Activated CD8-positive, alpha-beta memory T cell treated with anti-CD3 and anti-CD28 coated beads for 4 hours (primary cell): ENCODE results near the gene GTF2I.
"Not testable (repeated sequence)": the region's sequence is repeated elsewhere in the genome, so short reads cannot be mapped to it uniquely, and the experiment has no call there.

Source experiments
- DNase-seq, 2 donors: peaks; one replicate each; pipeline ENCODE4 v3.0.0-alpha.2; 2020; ENCODE audit warnings: low read depth in 2 of 2

Gene GTF2I

GRCh38 chr7:74657692-74658177 lies at the start of gene GTF2I:
GTF2I (plus strand) TSS chr7:74657718; CDS start chr7:74689129, 31,411 bp downstream.
- DNase-seq: no peak

GRCh38 chr7:74612015-74612829 lies 45.3 kb upstream of the GTF2I start:
- DNase-seq: no peak

- DNase-seq: no peak
Measured at GRCh38 chr7:74615933-74616780, 41.4 kb upstream of the GTF2I start.

- DNase-seq: no peak
Measured at GRCh38 chr7:74617180-74617744, 40.3 kb upstream of the GTF2I start.

GRCh38 chr7:74619235-74619860 lies 38.2 kb upstream of the GTF2I start:
- DNase-seq: no peak

GRCh38 chr7:74622228-74622749 lies 35.2 kb upstream of the GTF2I start:
- no peak for DNase-seq

GRCh38 chr7:74623135-74623534 lies 34.4 kb upstream of the GTF2I start:
- DNase-seq: no peak

GRCh38 chr7:74625446-74625845 lies 32.1 kb upstream of the GTF2I start:
- DNase-seq: no peak

- DNase-seq: no peak
Measured at GRCh38 chr7:74627661-74628411, 29.7 kb upstream of the GTF2I start.

- no peak for DNase-seq
Measured at GRCh38 chr7:74632505-74632904, 25.0 kb upstream of the GTF2I start.

- DNase-seq: no peak
Measured at GRCh38 chr7:74633451-74633921, 24.0 kb upstream of the GTF2I start.

- no peak for DNase-seq
Measured at GRCh38 chr7:74637745-74638144, 19.8 kb upstream of the GTF2I start.

GRCh38 chr7:74650055-74650454 lies 7.5 kb upstream of the GTF2I start:
- peak; percentile 68 to 77 for DNase-seq

GRCh38 chr7:74650493-74651132 lies 6.9 kb upstream of the GTF2I start:
- DNase-seq: not testable (repeated sequence)

GRCh38 chr7:74651133-74651504 lies 6.4 kb upstream of the GTF2I start:
- DNase-seq: not testable (repeated sequence)

- no peak for DNase-seq
Measured at GRCh38 chr7:74653686-74654181, 3.8 kb upstream of the GTF2I start.

GRCh38 chr7:74654811-74655210 lies 2.7 kb upstream of the GTF2I start:
- no peak for DNase-seq

- DNase-seq: no peak
Measured at GRCh38 chr7:74655324-74655723, 2.2 kb upstream of the GTF2I start.

GRCh38 chr7:74655768-74656440 lies 1.6 kb upstream of the GTF2I start:
- DNase-seq: no peak
